Amniotic epithelial cell (primary cell): ENCODE results near the gene BTG2.
A peak's percentile ranks its signal among the peaks of the same experiment; 100 is the strongest.

Experiments used
- DNase-seq: peaks from one replicate; pipeline ENCODE4 v3.0.0-alpha.2; 2010; ENCODE audit warnings: low read depth

Gene BTG2

GRCh38 chr1:203317429-203318228, 12.3 kb downstream of the BTG2 start:
- no peak for DNase-seq

DNA sequence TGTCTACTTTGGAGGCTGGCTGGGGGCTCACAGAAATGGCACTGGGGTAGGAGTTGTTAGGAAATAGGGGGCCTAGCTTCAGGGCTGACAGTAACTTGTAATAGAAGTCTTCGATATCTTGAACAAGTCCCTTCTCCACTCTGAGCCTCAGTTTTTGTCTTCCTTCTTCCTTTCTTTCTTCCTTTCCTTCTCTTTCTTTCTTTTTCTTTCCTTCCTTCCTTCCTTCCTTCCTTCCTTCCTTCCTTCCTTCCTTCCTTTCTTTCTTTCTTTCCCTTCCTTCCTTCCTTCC, 12.9 kb downstream of the BTG2 start:
- DNase-seq: no peak

- DNase-seq: peak; percentile 86
Observed at GRCh38 chr1:203320591-203321272, 15.4 kb downstream of the BTG2 start.

DNA sequence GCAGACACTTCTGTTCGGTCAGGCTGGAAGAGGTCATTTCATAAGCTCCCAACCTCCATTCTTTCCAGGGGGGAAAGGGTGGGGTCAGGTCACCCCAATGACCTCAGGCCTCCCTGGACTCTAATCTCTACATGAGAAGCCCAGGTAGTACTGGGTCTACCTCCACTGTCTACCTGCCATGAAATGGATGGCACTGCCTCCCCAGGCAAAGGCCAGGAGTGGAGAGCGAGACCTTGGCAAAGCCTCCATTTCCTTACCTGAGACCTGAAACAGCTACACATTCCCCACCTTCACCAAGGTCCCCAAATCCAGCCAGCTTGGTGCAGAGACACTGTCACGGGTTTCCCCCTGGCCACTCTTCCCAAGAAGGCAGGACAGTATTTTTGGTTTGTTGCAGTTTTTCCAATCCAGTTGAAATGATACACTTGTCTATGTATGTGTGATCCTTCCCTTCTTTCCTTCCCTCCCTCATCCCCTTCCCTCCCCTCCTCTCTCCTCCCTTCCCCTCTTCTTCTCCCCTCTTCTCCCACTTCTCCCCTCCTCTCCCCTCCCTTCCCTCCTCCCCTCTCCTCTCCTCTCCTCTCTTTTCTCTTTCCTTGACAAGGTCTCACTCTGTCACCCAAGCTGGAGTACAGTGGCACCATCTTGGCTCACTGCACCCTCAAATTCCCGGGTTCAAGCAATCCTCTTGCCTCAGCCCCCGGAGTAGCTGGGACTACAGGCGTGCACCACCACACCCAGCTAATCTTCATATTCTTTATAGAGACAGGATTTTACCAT, 16.1 kb downstream of the BTG2 start:
- no peak for DNase-seq

GRCh38 chr1:203322500-203323179, 17.3 kb downstream of the BTG2 start:
- no peak for DNase-seq

GRCh38 chr1:203323587-203323986, 18.3 kb downstream of the BTG2 start:
- DNase-seq: no peak

- DNase-seq: no peak
Observed at GRCh38 chr1:203324105-203325025, 19.0 kb downstream of the BTG2 start.

DNA sequence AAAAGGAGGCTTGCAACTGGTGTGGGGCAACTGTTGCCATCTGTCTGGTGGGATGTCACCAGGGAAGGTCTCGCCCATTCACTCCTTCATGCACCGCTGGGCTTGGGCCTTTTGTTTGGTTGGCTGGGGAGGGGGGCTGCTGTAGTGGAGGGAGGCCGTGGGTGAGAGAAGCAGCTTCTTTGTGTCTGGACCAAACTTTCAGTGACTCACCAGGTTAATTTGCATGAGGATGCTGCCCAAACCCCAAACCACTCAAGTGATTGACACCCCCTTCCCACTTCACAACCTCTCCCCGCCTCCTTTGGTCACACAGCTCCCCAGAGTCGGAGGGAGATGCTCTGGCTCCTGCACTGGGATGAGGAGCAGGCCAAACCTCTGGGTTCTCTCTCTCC, 19.7 kb downstream of the BTG2 start:
- no peak for DNase-seq

DNA sequence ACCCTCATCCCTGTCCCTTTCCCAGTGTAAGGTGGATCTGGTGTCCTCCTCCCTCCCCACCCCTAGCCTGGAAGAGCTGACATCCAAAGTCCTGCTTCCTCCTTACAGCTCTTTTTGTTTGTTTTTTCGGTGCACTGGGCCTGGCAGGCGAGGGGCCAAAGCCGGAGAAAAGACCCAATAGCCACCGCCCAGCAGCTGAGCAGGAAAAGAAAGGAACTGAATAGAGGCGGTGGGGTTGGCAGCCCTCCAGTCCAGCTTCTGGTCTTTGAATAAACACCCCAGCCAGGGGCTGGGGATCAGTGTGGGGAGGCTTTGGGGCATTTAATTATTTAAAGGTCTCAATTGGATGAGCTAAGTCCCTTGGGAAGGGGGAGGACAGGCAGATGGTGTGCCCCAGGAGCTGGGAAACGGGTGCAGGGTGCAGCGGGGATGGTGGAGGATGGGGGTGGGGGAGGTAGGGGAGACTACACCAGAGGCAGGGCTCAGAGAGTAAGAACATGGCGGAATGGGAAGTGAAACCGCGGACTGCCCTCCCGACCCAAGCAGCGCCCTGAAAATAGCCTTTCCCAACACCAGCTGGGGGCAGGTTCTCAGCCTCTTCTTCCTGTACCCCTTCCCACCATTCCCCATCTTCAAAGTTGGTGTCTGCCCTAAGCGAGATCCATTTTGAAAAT, 20.2 kb downstream of the BTG2 start:
- DNase-seq: no peak

DNA sequence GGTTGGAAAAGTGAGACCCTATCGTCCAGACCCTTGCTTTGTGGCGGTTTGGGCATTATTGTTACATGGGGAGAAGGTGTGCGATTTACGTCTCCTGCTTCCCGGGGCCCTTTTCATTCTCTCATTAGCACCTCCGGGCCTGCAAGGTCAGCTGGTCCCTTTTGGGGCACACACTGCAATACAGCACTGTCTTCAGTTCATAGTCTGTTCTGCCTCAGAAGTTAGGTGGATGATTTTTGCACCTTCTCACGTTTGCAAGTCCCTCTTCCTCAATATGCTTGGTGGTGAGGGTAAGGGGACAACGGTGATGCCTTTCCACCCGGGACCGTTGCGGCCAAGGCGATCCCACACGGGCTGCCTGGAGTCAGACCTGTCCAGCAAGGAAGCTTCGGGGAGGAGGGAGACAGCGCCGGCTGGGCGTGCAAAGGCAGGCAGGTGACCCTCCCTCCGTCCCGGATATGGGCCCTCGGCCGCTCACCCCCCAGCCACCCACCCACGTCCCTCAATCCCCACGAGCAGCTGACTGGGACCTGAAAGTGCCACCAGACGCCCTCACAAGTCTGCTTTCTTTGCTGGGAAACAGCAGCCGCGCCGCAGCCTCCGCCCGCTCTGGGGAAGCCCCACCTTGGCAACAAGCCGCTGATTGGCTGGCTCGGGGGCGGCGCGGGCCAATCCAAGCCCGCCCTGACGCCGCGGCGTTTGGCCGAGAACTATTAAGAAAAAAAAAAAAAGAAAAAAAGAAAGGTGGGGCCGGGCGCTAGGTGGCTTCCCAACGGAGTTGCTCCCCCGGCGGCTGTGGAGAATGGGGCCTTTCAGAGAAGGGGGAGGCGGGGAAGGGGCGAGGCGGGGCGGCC, 21.7 kb downstream of the BTG2 start:
- peak; percentile 74 for DNase-seq

DNA sequence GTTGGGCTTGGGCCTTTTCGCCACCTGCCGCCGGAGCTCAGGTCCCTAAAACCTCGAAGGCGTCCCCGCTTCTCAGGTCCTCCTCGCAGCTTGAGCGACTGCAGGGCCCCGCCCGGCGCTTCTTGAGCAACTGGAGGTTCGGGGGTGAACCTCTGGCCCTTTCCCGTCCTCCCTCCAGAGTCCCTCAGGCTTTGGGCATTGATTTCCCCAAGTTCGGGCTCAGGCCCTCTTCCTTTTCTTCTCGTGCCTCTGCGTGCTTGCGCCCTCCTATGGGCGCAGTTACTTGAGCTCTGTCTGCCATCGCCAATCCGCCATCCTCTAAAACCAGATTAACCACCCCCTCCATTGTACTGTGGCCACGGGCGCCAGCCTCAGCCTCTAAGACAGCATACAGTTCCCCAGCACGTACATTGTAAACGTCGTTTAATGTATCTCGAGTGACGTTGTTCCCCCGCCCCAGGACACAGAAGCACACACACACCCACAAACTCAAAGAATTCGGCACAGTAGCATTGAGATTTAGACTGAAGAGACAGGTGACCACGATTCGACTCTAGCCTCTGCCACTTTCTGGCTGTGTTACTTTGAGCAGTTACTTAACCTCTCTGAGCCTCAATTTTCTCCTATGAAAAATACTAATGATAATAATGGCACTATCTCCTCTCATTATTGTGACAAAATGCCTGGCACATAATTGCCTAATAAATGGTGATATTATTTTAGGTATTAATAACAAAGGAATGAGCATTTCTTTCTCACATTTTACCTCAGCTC, 22.6 kb downstream of the BTG2 start:
- peak; percentile 49 for DNase-seq

DNA sequence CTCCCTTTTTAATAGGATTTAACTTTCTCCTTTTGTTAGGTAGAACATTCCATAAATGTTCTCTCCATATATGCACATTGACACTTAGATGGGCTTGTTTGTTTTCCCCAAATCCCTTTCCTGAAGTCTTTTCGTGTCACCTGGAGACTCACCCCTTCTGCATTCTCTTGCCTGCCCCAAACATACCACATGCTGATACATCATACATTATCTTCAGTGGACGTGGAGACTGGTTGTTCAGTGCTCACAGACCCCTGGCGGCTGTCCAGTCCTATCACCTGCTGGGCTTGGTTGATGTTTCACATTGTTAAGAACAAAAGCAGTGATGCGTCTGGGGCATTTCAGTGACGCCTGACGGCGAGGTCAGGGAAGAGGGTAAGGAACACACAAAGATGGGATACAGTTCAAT, 23.4 kb downstream of the BTG2 start:
- peak; percentile 47 for DNase-seq

DNA sequence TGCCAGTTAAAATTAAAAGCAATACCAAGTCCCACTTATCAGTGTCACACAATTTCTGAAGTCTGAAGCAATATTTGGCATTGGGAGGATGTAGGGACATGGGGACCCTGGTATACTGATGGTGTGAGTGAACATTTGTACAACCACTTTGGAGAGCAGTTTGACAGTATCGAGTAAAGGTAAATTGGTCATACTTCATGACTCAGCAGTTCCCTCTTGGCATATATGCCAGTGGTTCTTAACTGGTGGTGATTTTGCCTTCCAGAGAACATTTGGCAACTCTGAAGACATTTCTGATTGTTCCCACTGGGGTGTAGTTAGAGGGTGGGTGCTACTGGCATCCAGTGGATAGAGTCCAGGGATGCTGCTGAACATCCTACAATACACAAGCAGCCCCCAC, 25.9 kb downstream of the BTG2 start:
- no peak for DNase-seq

DNA sequence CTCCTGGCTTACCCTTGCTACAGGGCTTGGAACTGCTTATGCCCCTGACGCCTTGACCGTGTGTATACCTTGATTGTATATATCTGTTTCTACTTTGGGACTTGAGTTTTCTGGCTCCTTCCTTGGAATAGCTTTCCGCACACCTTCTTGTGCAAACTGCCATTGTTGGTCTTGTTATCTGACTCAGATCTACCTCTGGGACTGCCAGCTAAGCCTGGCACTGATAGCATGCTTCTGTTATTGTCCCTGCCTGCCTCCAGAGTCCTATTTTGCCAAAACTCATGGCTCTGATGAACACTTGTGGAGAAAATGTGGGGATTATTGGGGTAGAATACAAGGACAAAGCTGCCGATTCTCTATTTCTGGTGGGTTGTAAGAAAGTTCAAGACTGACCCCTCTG, 30.2 kb downstream of the BTG2 start:
- no peak for DNase-seq

DNA sequence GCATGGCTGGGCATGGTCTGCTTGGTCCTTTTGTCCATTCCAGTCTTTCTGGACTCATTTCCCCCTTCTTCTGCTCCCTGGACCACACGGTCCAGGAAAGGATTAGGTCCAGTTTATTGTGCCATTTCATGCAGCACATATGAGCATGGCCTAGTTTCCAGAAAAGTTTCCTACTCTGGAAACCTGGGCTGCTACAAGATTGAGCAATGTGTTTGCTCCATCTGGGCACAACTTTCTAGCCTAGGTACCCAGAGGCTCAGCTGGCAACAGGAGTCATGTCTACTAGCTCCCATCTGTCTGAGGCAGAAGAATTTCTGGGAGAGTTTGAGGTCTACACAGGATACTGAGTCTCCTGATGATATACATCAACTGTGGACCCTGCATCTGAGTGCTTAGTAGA, 30.8 kb downstream of the BTG2 start:
- no peak for DNase-seq

DNA sequence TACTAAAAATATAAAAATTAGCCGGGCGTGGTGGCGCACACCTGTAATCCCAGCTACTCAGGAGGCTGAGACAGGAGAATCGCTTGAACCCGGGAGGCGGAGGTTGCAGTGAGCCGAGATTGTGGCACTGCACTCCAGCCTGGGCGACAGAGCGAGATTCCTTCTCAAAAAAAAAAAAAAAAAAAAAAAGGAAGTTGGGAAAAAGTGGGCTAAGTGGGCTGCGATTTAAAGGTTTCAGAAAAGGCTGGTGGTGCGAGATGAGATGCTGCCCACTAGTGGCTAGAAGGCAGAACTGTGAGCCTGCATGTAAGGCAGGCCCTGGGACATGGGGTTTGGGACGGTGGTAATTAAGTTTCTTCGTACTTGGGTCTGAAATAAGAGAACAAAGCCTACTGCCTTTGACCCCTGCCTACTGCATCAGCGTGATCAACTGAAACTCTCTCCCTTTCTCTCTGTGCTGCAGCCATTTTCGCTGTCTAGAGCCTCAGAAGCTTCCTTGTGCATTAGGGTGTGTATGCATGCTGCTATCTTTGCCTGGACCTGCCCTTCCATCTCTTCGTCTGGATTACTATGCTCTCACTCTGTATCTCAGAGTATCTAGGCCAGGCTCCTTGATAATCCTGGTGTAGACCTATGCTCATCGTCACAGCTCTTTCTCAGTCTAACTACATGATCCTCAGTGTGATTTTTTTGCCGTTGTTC, 33.2 kb downstream of the BTG2 start:
- peak; percentile 50 for DNase-seq

DNA sequence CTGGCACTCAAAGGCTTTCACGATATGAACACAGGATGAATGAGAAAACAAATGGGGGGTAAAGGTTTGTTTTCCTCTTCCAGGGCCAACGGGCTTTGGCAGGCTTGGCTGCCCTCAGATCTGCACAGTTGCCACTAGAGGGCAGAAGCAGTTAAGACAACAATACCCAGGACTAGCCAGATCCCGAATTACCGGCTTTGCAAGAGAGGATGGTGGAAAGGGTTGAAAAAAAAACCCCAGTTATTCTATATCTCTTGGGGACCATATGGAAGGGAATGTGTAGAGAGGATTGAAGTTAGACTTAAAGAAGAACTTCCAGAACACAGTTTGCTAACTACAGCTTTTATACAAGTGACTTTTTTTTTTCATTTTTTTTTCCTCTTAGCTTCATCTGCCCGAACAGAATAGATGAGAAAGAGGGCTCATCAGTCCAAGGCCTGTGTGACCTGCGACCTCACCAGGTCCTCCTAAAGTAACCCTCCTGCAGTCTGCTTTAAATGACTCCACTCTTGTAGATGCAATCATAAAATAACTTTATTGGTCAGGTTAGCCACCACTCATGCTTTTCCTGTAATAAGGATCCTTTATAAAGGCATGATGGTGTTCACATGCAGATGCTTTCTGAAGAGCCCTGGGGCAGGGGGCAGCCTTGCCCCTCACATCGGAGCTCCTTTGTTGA, 34.9 kb downstream of the BTG2 start:
- peak; percentile 76 for DNase-seq
